ENCODE data around the gene ADNP. TPM values are rescaled to one million over a fixed set of nuclear protein-coding genes. Genes with fewer than 3 reads are reported as not detected.

Gene ADNP
- total and polyA plus RNA-seq, 2 of the 13 experiments (the other 11 are each of a cell fraction or from before 2014, with no cell fraction given) = 21.0 to 21.5 TPM

DNA sequence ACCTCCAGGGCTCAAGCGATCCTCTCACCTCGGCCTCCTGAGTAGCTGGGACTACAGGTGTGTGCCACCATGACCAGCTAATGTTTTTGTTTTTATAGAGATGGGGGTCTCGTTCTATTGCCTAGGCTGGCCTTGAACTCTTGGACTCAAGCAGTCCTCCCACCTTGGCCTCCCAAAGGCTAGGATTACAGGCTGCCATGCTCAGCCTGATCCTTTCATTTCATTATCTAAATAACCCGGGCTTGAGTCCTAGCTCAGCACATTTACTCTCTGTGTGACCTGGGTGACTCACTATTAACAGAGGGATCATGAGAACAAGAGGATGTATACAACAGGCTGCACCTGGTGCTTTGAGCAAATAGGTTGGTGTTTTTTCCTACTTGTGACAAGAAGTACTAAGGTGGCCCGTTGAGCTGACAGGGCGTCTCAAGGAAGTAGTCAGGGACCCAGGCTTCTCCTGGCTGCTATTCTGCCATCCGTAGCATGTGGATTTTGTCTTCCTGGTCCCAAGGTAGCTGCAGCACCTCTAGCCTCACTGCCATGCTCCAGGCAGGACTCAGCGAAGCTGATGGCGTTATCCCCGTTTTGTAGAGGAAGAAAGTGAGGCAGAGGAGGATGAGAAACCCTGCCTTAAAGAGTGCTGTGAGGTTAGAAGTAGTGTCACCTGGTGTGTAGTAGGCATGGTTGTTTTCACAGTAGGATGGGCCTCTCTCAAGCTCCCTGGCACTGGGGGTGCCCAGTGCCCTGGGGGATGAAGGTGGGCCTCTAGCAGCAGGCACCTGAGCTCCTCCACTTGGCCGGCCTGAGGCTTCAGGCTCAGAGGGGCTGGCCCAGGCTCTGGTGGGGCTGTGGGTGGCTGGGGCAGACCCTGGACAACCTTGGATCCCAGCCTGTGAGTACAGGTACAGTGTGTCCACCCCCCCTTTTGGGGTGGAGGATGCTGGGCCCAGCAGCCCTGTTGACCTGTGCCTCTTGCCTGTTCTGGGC is 62.4 kb downstream of the ADNP start (continued):
- no peak for TF ChIP-seq SNAPC4 (CRISPR knock-in tag; IDR thresholded peaks at IDR 0.05)
- no peak for TF ChIP-seq ZNF24 (IDR thresholded peaks at IDR 0.05)
- no peak for TF ChIP-seq FOXK1 (CRISPR knock-in tag; IDR thresholded peaks at IDR 0.05; ENCODE audit: borderline replicate concordance, low read depth)
- TF ChIP-seq ZNF543 (CRISPR knock-in tag; IDR thresholded peaks at IDR 0.05) = no peak
- no peak for TF ChIP-seq MIER3 (CRISPR knock-in tag; IDR thresholded peaks at IDR 0.05; ENCODE audit: borderline replicate concordance)
- no peak for TF ChIP-seq PCBP2 (optimal IDR thresholded peaks at IDR 0.05; ENCODE audit: low read depth, low read length, poor library complexity, severe bottlenecking)
- TF ChIP-seq RARA (CRISPR knock-in tag; IDR thresholded peaks at IDR 0.05) = peak; percentile 68
- no peak for TF ChIP-seq ZC3H4 (CRISPR knock-in tag; IDR thresholded peaks at IDR 0.05; ENCODE audit: borderline replicate concordance)
- no peak for TF ChIP-seq ZNF224 (CRISPR knock-in tag; IDR thresholded peaks at IDR 0.05)
- no peak for TF ChIP-seq ZFY (CRISPR knock-in tag; IDR thresholded peaks at IDR 0.05)
- TF ChIP-seq ZNF513 (CRISPR knock-in tag; conservative IDR thresholded peaks at IDR 0.05) = no peak
- TF ChIP-seq, protein P1, sequence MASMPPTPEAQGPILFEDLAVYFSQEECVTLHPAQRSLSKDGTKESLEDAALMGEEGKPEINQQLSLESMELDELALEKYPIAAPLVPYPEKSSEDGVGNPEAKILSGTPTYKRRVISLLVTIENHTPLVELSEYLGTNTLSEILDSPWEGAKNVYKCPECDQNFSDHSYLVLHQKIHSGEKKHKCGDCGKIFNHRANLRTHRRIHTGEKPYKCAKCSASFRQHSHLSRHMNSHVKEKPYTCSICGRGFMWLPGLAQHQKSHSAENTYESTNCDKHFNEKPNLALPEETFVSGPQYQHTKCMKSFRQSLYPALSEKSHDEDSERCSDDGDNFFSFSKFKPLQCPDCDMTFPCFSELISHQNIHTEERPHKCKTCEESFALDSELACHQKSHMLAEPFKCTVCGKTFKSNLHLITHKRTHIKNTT (CRISPR knock-in tag; IDR thresholded peaks at IDR 0.05) = no peak
- no peak for TF ChIP-seq ZNF207 (IDR thresholded peaks at IDR 0.05; ENCODE audit: borderline replicate concordance)
- no peak for TF ChIP-seq CBX1 (IDR thresholded peaks at IDR 0.05; ENCODE audit: low read depth)
- no peak for TF ChIP-seq POLR2A (IDR thresholded peaks at IDR 0.05; ENCODE audit: insufficient read depth in 1 of 2, low read depth in 2 of 2, low read length in 2 of 2)
- TF ChIP-seq ZFAT (CRISPR knock-in tag; conservative IDR thresholded peaks at IDR 0.05) = no peak
- TF ChIP-seq, protein P2, sequence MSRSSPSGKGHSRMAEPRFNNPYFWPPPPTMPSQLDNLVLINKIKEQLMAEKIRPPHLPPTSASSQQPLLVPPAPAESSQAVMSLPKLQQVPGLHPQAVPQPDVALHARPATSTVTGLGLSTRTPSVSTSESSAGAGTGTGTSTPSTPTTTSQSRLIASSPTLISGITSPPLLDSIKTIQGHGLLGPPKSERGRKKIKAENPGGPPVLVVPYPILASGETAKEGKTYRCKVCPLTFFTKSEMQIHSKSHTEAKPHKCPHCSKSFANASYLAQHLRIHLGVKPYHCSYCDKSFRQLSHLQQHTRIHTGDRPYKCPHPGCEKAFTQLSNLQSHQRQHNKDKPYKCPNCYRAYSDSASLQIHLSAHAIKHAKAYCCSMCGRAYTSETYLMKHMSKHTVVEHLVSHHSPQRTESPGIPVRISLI (CRISPR knock-in tag; IDR thresholded peaks at IDR 0.05; ENCODE audit: borderline replicate concordance) = no peak
- TF ChIP-seq U2AF2 (IDR thresholded peaks at IDR 0.05; ENCODE audit: low read depth, low read length) = no peak
- TF ChIP-seq, protein P3, sequence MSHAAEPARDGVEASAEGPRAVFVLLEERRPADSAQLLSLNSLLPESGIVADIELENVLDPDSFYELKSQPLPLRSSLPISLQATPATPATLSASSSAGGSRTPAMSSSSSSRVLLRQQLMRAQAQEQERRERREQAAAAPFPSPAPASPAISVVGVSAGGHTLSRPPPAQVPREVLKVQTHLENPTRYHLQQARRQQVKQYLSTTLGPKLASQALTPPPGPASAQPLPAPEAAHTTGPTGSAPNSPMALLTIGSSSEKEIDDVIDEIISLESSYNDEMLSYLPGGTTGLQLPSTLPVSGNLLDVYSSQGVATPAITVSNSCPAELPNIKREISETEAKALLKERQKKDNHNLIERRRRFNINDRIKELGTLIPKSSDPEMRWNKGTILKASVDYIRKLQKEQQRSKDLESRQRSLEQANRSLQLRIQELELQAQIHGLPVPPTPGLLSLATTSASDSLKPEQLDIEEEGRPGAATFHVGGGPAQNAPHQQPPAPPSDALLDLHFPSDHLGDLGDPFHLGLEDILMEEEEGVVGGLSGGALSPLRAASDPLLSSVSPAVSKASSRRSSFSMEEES (CRISPR knock-in tag; IDR thresholded peaks at IDR 0.05) = 0 out of 2 replicates have a peak, but pooled peaks have one; percentile 25

Data from HepG2 (cell line).